Measurements from ENCODE around the gene CLEC16A. TPM values are rescaled to one million over a fixed set of nuclear protein-coding genes. Genes with fewer than 3 reads are reported as not detected.

Gene CLEC16A
- total RNA-seq, 1 donor from 2014 or later, result 58.1 TPM

DNA sequence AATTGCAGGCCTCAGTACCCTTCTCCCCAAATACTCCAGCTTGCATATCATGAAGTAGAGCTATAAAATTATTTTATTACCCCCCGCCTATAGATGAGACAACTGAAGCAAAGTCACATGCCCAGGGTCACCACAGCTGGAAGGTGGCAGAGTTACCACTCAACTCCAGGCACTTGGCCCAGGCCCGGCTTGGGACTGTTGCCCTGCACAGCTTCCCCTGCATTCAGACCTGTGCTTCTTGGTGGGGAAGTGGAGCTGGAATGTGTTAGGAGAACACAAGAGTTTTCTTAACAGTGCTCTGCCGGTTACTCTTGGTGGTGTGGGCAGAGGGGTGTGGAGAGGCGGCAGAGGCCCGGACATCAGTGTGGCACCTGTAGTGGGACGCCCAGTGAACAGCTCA, 162.4 kb downstream of the CLEC16A start:
- H3K27me3 Mint-ChIP-seq (ENCODE audit: unreplicated experiment), result peaks cover 2% of the 10 kb centered on the region
- DNase-seq (ENCODE audit: low spot score), result no peak
- peaks cover 14% of the 10 kb centered on the region for H3K36me3 Mint-ChIP-seq (ENCODE audit: low read depth, unreplicated experiment)
- no peak overlapping the region for H3K4me3 Mint-ChIP-seq (ENCODE audit: unreplicated experiment)
- no peak overlapping the region for H3K27ac Mint-ChIP-seq (ENCODE audit: unreplicated experiment)
- no peaks in the 10 kb centered on the region for H3K9me3 Mint-ChIP-seq (ENCODE audit: unreplicated experiment)
- TF ChIP-seq, protein P1, sequence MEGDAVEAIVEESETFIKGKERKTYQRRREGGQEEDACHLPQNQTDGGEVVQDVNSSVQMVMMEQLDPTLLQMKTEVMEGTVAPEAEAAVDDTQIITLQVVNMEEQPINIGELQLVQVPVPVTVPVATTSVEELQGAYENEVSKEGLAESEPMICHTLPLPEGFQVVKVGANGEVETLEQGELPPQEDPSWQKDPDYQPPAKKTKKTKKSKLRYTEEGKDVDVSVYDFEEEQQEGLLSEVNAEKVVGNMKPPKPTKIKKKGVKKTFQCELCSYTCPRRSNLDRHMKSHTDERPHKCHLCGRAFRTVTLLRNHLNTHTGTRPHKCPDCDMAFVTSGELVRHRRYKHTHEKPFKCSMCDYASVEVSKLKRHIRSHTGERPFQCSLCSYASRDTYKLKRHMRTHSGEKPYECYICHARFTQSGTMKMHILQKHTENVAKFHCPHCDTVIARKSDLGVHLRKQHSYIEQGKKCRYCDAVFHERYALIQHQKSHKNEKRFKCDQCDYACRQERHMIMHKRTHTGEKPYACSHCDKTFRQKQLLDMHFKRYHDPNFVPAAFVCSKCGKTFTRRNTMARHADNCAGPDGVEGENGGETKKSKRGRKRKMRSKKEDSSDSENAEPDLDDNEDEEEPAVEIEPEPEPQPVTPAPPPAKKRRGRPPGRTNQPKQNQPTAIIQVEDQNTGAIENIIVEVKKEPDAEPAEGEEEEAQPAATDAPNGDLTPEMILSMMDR (IDR thresholded peaks at IDR 0.05; ENCODE audit: unreplicated experiment), result no peak
- peaks cover 12% of the 10 kb centered on the region for H3K4me1 Mint-ChIP-seq (ENCODE audit: unreplicated experiment)

DNA sequence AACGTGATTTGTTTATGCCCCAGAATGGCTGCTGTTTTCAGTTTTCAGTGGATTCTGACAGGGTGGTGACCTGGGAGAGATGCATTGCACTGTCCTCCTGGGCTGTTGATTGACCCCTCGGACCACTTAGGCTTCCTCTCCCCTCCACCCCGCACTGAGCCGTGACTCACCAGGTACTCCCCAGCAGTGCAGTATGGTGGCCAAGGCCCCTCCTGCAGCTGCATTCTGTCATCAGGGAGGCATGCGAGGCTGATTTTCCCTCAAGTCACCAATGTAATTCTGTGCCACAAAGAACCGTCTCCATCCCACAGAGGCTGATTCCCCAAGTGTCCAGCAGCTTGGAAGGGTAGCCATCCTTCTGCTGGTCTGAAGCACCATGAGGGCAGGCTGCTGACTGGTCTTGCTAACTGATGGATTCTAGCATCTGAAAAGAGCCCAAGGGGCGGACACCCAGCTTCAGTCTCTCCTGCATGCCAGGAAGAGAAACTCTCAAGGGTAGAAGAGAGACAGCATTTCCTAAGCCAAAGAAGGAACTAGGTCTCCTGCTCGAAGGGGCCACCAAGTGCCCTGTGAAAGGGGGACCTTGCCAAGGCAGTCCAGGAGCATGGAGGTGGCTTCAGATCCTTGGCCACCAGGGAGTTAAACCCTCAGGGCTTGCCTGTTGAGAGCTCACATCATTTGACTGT, 163.6 kb downstream of the CLEC16A start:
- Mint-ChIP-seq H3K27ac (ENCODE audit: unreplicated experiment) (no peak overlapping the region), H3K9me3 (ENCODE audit: unreplicated experiment) (no peaks in the 10 kb centered on the region), H3K4me3 (ENCODE audit: unreplicated experiment) (no peak overlapping the region), H3K27me3 (ENCODE audit: unreplicated experiment) (peaks cover 2% of the 10 kb centered on the region), H3K36me3 (ENCODE audit: low read depth, unreplicated experiment) (peaks cover 12% of the 10 kb centered on the region), H3K4me1 (ENCODE audit: unreplicated experiment) (peaks cover 12% of the 10 kb centered on the region)
- no peak for DNase-seq (ENCODE audit: low spot score)
- TF ChIP-seq, protein P1 (IDR thresholded peaks at IDR 0.05; ENCODE audit: unreplicated experiment), result no peak

DNA sequence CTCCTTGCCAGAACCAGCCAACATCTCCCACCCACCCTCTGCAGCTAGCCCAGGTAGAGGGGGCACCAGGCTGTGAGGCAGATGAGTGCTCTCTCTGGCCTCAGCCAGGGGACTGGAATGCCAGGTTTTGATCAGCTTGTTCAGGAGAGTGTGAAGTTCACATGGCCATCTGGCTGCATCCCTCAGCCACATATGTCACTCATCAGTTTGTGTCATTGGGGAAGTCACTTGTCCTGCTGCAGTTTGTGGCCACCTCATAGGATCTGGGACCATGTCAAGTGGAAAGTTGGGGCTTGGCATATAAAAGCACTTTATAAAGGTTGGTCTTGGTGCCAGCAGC, 164.1 kb downstream of the CLEC16A start:
- no peak overlapping the region for H3K27ac Mint-ChIP-seq (ENCODE audit: unreplicated experiment)
- TF ChIP-seq, protein P1 (IDR thresholded peaks at IDR 0.05; ENCODE audit: unreplicated experiment), result no peak
- peaks cover 2% of the 10 kb centered on the region for H3K27me3 Mint-ChIP-seq (ENCODE audit: unreplicated experiment)
- no peak overlapping the region for H3K4me3 Mint-ChIP-seq (ENCODE audit: unreplicated experiment)
- no peaks in the 10 kb centered on the region for H3K9me3 Mint-ChIP-seq (ENCODE audit: unreplicated experiment)
- peaks cover 12% of the 10 kb centered on the region for H3K4me1 Mint-ChIP-seq (ENCODE audit: unreplicated experiment)
- no peak for DNase-seq (ENCODE audit: low spot score)
- peaks cover 12% of the 10 kb centered on the region for H3K36me3 Mint-ChIP-seq (ENCODE audit: low read depth, unreplicated experiment)

DNA sequence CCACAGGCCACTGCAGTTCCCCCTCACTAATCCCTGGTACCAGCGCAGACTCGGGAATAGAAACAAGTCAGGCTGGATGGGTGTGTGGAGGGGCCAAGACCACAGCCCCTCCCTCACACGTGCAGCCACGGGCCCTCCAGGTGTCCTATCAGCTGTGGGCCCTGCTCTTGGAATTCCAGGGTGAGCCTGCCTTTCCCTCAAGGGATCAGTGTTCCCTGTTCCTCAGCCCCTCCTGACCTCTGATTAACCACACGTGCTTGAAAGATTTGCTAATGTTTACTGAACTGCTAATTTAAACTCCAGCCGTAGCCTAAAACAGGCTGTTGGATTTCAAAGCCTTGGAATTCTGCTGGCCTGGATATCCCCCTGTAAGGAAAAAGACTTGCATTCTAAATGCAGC, 165.2 kb downstream of the CLEC16A start:
- Mint-ChIP-seq H3K27me3 (ENCODE audit: unreplicated experiment) (peaks cover 2% of the 10 kb centered on the region), H3K9me3 (ENCODE audit: unreplicated experiment) (no peaks in the 10 kb centered on the region), H3K4me3 (ENCODE audit: unreplicated experiment) (no peak overlapping the region), H3K4me1 (ENCODE audit: unreplicated experiment) (peaks cover 19% of the 10 kb centered on the region), H3K27ac (ENCODE audit: unreplicated experiment) (no peak overlapping the region), H3K36me3 (ENCODE audit: low read depth, unreplicated experiment) (peaks cover 8% of the 10 kb centered on the region)
- DNase-seq (ENCODE audit: low spot score), result no peak
- TF ChIP-seq, protein P1 (IDR thresholded peaks at IDR 0.05; ENCODE audit: unreplicated experiment), result no peak

DNA sequence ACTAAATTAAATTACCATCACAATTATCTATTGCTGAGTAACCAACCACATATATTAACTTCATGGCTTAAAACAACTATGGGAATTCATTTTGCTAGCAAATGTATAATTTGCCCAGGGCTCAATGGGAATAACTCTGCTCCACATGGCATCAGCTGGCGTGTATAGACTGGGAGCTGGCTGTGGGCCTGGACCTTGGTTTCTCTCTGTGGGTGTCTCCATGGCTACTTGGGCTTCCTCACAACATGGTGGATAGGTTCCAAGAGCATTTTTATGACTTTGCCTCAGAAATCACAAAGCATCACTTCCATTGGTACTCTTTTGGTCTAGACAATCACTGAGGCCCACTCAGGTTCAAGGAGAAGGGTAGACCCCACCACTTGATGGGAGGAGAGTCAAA, 166.8 kb downstream of the CLEC16A start:
- H3K36me3 Mint-ChIP-seq (ENCODE audit: low read depth, unreplicated experiment), result peaks cover 8% of the 10 kb centered on the region

More for the DNA sequence above, 166.8 kb downstream of the CLEC16A start:
- Mint-ChIP-seq H3K4me3 (ENCODE audit: unreplicated experiment) (no peak overlapping the region), H3K27me3 (ENCODE audit: unreplicated experiment) (peaks cover 2% of the 10 kb centered on the region), H3K27ac (ENCODE audit: unreplicated experiment) (no peak overlapping the region), H3K9me3 (ENCODE audit: unreplicated experiment) (no peaks in the 10 kb centered on the region), H3K4me1 (ENCODE audit: unreplicated experiment) (peaks cover 13% of the 10 kb centered on the region)
- TF ChIP-seq, protein P1 (IDR thresholded peaks at IDR 0.05; ENCODE audit: unreplicated experiment), result no peak
- DNase-seq (ENCODE audit: low spot score), result no peak
